Measurements from ENCODE around the gene DISP3. TPM values are rescaled to one million over a fixed set of nuclear protein-coding genes. Genes with fewer than 3 reads are reported as not detected.

DISP3 gene
- total and polyA plus RNA-seq, 7 donors: under 0.01 to 0.28 (median 0.16) TPM; not detected in 4

DNA sequence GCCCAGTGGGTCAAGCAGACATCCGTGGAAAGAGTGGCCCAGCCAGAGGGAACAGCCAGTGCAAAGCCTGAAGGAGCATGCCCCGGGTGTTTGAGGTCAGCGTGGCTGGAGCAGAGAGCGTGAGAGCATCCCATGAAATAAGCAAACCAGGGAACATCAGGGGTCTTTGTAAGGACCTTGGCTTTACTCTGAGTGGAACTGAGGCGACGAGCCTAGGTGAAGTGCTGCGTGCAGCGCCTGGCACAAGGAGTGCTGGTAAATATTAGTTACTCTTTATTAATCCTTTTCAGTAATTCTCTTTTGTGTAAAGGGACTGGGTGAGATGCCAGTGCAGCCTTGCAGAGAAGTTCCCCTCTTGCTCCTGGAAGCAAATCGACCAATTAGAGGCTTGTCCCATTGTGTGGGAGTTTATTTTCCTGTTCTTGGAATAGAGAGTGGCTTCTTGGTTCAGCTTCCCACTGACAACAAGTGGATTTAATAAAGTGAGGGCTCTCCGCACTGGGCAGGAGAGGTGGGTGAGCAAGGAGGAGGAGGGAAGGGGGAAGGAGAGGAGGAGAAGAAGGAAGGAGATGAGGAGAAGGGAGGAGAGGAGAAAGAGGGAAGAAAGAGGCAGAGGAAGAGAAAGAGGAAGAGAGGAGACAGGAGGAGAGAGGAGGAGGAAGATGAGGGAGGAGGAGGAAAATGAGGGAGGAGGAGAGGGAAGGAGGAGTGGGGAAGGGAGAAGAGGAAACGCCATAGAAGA, 37.6 kb upstream of the DISP3 start:
- no peak for DNase-seq
- Histone ChIP-seq H3K4me1 (no peaks in the 10 kb centered on the region), H3K27me3 (peaks cover 0 to 64% (median 10%) of the 10 kb centered on the region in 3 donors), H3K9me3 (no peaks in the 10 kb centered on the region), H3K27ac (no peak overlapping the region), H3K4me3 (no peak overlapping the region), H3K36me3 (no peaks in the 10 kb centered on the region)
- WGBS, 2 donors: 66 to 70% methylated on average over 11 of the region's 11 CpGs
- TF ChIP-seq EP300 (IDR thresholded peaks at IDR 0.05) (no peak), POLR2AphosphoS5 (IDR thresholded peaks at IDR 0.05) (no peak), POLR2A (IDR thresholded peaks at IDR 0.05) (no peak)
- TF ChIP-seq, protein P1, sequence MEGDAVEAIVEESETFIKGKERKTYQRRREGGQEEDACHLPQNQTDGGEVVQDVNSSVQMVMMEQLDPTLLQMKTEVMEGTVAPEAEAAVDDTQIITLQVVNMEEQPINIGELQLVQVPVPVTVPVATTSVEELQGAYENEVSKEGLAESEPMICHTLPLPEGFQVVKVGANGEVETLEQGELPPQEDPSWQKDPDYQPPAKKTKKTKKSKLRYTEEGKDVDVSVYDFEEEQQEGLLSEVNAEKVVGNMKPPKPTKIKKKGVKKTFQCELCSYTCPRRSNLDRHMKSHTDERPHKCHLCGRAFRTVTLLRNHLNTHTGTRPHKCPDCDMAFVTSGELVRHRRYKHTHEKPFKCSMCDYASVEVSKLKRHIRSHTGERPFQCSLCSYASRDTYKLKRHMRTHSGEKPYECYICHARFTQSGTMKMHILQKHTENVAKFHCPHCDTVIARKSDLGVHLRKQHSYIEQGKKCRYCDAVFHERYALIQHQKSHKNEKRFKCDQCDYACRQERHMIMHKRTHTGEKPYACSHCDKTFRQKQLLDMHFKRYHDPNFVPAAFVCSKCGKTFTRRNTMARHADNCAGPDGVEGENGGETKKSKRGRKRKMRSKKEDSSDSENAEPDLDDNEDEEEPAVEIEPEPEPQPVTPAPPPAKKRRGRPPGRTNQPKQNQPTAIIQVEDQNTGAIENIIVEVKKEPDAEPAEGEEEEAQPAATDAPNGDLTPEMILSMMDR (IDR thresholded peaks at IDR 0.05): no peak
- intact Hi-C loops (cut with DNase I): no loop called here

DNA sequence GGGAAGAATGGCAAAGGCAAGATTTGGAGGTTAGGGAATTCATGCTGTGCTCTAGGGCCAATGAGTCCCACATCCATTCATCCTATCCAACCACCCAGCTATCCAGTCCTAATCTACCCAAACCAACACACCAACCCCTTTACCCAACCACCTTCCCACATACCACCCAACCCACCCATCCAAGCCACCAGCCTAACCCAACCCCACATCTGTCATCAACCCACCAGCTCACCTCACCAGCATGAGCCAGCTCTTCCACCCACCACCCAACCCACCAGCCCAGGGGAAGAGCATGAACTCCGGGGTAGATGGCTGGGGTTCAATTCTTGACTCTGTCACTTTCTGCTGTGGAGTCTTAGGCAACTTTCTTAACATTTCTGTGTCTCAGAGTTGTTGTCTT, 35.9 kb upstream of the DISP3 start:
- WGBS, 2 donors: 81 to 91% methylated on average over 1 of the region's 1 CpG
- Histone ChIP-seq H3K36me3 (no peaks in the 10 kb centered on the region), H3K27me3 (peaks cover 0 to 69% (median 10%) of the 10 kb centered on the region in 3 donors), H3K4me3 (no peak overlapping the region), H3K4me1 (no peaks in the 10 kb centered on the region), H3K9me3 (no peaks in the 10 kb centered on the region), H3K27ac (no peak overlapping the region)
- intact Hi-C loops (cut with DNase I): no loop called here
- DNase-seq: no peak
- TF ChIP-seq POLR2AphosphoS5 (IDR thresholded peaks at IDR 0.05) (no peak), EP300 (IDR thresholded peaks at IDR 0.05) (no peak), POLR2A (IDR thresholded peaks at IDR 0.05) (no peak)
- TF ChIP-seq, protein P1 (IDR thresholded peaks at IDR 0.05): no peak

DNA sequence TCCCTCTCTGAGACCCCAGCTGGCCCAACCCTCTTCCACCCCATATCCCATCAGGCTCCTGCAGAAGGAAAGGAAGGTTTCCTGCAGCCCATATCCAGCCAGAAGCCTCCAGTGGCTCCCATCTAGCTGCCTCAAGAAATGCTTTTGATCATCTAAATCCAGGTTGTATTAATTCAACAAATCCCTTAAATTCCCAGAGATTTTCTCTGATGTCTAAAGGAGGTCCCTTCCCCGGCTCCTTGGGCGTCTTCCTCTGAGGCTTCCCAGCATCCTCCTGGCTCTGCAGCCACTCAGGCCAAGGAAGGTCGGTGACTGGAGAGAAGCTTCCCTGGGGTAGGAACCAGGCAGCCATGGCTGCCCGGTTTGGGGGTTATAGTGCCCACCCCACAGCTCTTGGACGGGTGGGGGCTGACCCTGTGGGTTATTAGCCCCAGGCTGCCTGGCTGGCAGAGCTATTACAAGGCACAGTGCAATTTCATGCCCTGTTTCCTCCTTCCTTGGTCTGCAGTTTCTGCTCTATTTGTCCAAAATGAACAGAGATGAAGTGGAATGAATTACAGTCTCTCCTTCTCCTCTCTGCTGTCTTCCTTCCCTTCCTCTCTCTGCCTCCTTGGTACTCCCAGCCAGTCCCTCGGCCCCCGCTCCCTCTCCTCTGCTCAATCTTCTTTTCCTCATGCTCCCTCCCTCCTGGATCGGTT, 34.8 kb upstream of the DISP3 start:
- Histone ChIP-seq H3K4me3 (no peak overlapping the region), H3K36me3 (no peaks in the 10 kb centered on the region), H3K9me3 (no peaks in the 10 kb centered on the region), H3K27ac (no peak overlapping the region), H3K27me3 (peaks cover 0 to 71% (median 10%) of the 10 kb centered on the region in 3 donors), H3K4me1 (no peaks in the 10 kb centered on the region)
- intact Hi-C loops (cut with DNase I): no loop called here
- no peak for DNase-seq
- 51 to 64% methylated on average over 8 of the region's 8 CpGs for WGBS, 2 donors
- no peak for TF ChIP-seq POLR2A (IDR thresholded peaks at IDR 0.05)
- TF ChIP-seq, protein P1 (IDR thresholded peaks at IDR 0.05): no peak

DNA sequence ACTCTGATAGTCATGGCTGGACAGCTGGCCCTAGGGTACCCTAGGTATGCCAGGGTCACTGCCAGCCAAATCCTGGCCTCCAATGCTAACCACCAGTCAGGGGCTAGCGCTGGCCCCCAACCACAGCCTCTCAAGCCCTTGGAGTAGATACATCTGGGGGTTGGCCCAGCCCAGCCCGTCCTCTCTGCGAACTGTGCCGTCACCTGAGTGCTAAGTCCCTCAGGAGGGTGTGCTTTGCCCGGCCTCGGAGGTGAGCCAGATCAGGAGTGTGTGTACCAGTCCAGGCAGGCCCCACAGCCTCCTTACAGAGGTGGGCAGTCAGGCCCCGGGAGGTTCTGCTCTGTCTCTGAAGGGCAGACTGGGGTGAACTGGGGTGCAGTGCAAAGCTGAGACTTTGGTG, 34.0 kb upstream of the DISP3 start:
- no peak for TF ChIP-seq POLR2AphosphoS5 (IDR thresholded peaks at IDR 0.05)
- TF ChIP-seq POLR2A (IDR thresholded peaks at IDR 0.05): no peak
- no peak for TF ChIP-seq EP300 (IDR thresholded peaks at IDR 0.05)
- TF ChIP-seq, protein P1 (IDR thresholded peaks at IDR 0.05): no peak
- Histone ChIP-seq H3K27ac (no peak overlapping the region), H3K36me3 (no peaks in the 10 kb centered on the region), H3K9me3 (no peaks in the 10 kb centered on the region), H3K4me1 (no peaks in the 10 kb centered on the region), H3K4me3 (no peak overlapping the region), H3K27me3 (peaks cover 0 to 66% (median 10%) of the 10 kb centered on the region in 3 donors)
- WGBS, 2 donors: 63 to 77% methylated on average over 7 of the region's 7 CpGs
- intact Hi-C loops (cut with DNase I): no loop called here
- DNase-seq: no peak
